ENCODE results near the gene LCMT1. TPM values are rescaled to one million over a fixed set of nuclear protein-coding genes. Genes with fewer than 3 reads are reported as not detected.

The LCMT1 gene
- total and polyA plus RNA-seq, 2 of the 13 experiments (the other 11 are each of a cell fraction or from before 2014, with no cell fraction given) = 41.2 to 48.7 TPM

GRCh38 chr16:25095636-25096035 lies 15.9 kb upstream of the LCMT1 start (continued):
- TF ChIP-seq AKNA (CRISPR knock-in tag; IDR thresholded peaks at IDR 0.05; ENCODE audit: borderline replicate concordance) = no peak
- no peak for TF ChIP-seq ARID3A (IDR thresholded peaks at IDR 0.05; ENCODE audit: low read depth, low read length)
- no peak for TF ChIP-seq ZNF740 (CRISPR knock-in tag; IDR thresholded peaks at IDR 0.05)
- no peak for TF ChIP-seq HBP1 (CRISPR knock-in tag; IDR thresholded peaks at IDR 0.05; ENCODE audit: low read depth)
- no peak for TF ChIP-seq ZNF281 (CRISPR knock-in tag; IDR thresholded peaks at IDR 0.05; ENCODE audit: borderline replicate concordance)
- no peak for TF ChIP-seq JUND (CRISPR knock-in tag; IDR thresholded peaks at IDR 0.05)
- TF ChIP-seq CC2D1A (CRISPR knock-in tag; IDR thresholded peaks at IDR 0.05) = no peak
- no peak for TF ChIP-seq HINFP (CRISPR knock-in tag; IDR thresholded peaks at IDR 0.05; ENCODE audit: low read depth)
- no peak for TF ChIP-seq ZNF317 (CRISPR knock-in tag; IDR thresholded peaks at IDR 0.05)
- no peak for TF ChIP-seq AKAP8 (CRISPR knock-in tag; IDR thresholded peaks at IDR 0.05)
- no peak for TF ChIP-seq KDM3A (CRISPR knock-in tag; IDR thresholded peaks at IDR 0.05; ENCODE audit: low read depth)
